GM21717 (cell line): Measurements from ENCODE around the gene GABRB1.
"Not testable (repeated sequence)": the region's sequence is repeated elsewhere in the genome, so short reads cannot be mapped to it uniquely, and the experiment has no call there.

Source experiments
- ATAC-seq: cut with Tn5 transposase; IDR thresholded peaks from one replicate; pipeline ENCODE4 v1.9.1; 2021; ENCODE audit warnings: mild to moderate bottlenecking, moderate library complexity; ENCODE audit not compliant: unreplicated experiment

GABRB1 gene

GRCh38 chr4:47378021-47378530 is 346.7 kb downstream of the GABRB1 start:
- ATAC-seq = not testable (repeated sequence)

- ATAC-seq = no peak
These were observed 349.8 kb downstream of the GABRB1 start for GRCh38 chr4:47381172-47381571.

GRCh38 chr4:47382846-47383360 is 351.5 kb downstream of the GABRB1 start:
- ATAC-seq = no peak

GRCh38 chr4:47383829-47384427 is 352.6 kb downstream of the GABRB1 start:
- ATAC-seq = no peak

GRCh38 chr4:47386146-47386545 is 354.8 kb downstream of the GABRB1 start:
- ATAC-seq = no peak

- no peak for ATAC-seq
These were observed 355.3 kb downstream of the GABRB1 start for GRCh38 chr4:47386561-47387235.

GRCh38 chr4:47390428-47391125 is 359.2 kb downstream of the GABRB1 start:
- ATAC-seq = no peak

- peak; percentile 55 for ATAC-seq
These were observed 359.9 kb downstream of the GABRB1 start for GRCh38 chr4:47391256-47391655.

- ATAC-seq = no peak
These were observed 375.0 kb downstream of the GABRB1 start for GRCh38 chr4:47406408-47406807.

GRCh38 chr4:47410271-47410670 is 378.9 kb downstream of the GABRB1 start:
- ATAC-seq = no peak

- ATAC-seq = no peak
These were observed 382.2 kb downstream of the GABRB1 start for GRCh38 chr4:47413521-47413920.

- ATAC-seq = no peak
These were observed 384.4 kb downstream of the GABRB1 start for GRCh38 chr4:47415719-47416118.

GRCh38 chr4:47418147-47418546 is 386.8 kb downstream of the GABRB1 start:
- no peak for ATAC-seq

GRCh38 chr4:47419296-47419695 is 387.9 kb downstream of the GABRB1 start:
- ATAC-seq = no peak

GRCh38 chr4:47425628-47426027 is 394.3 kb downstream of the GABRB1 start:
- ATAC-seq = no peak

GRCh38 chr4:47427935-47428334 is 396.6 kb downstream of the GABRB1 start:
- ATAC-seq = no peak

- ATAC-seq = no peak
These were observed 401.4 kb downstream of the GABRB1 start for GRCh38 chr4:47432749-47433148.

- no peak for ATAC-seq
These were observed 403.6 kb downstream of the GABRB1 start for GRCh38 chr4:47434931-47435330.

- peak; percentile 90 for ATAC-seq
These were observed 411.6 kb downstream of the GABRB1 start for GRCh38 chr4:47442980-47443379.

- no peak for ATAC-seq
These were observed 412.7 kb downstream of the GABRB1 start for GRCh38 chr4:47444031-47444430.

GRCh38 chr4:47451657-47452056 is 420.3 kb downstream of the GABRB1 start:
- ATAC-seq = no peak

GRCh38 chr4:47462799-47463234 is 431.4 kb downstream of the GABRB1 start:
- peak; percentile 24 for ATAC-seq
